Myometrial cell (primary cell): ENCODE measurements around the gene OR2H1. TPM values are rescaled to one million over a fixed set of nuclear protein-coding genes. Genes with fewer than 3 reads are reported as not detected.

Experiments
- total RNA-seq: library from RNA; depleted of rRNA; stranded (reverse); fragments of >200 nt; gene quantifications from 2 replicates; pipeline ENCODE4 v1.2.3, GENCODE V29; 2015

Gene OR2H1
- not detected in 2 replicates for total RNA-seq

GRCh38 chr6:29456971-29457370, at the start of gene OR2H1, which contains the start of gene OR11A1:
Gene OR2H1 (plus strand): TSS chr6:29457155. CDS start chr6:29461770, 4,615 bp downstream.
Gene OR11A1 (minus strand): TSS chr6:29457071. CDS start chr6:29427641, 29,430 bp downstream.

GRCh38 chr6:29414588-29414987, 42.4 kb upstream of the OR2H1 start, which contains the start of gene OR12D1:
Gene OR12D1 (plus strand): TSS chr6:29414928.

GRCh38 chr6:29439006-29439405, 17.9 kb upstream of the OR2H1 start, which contains the start of gene OR10C1:
Gene OR10C1 (plus strand): TSS chr6:29439306. CDS start chr6:29440016, 710 bp downstream.

GRCh38 chr6:29487660-29488059, 30.7 kb downstream of the OR2H1 start, which contains the start of gene MAS1L:
Gene MAS1L (minus strand): TSS chr6:29487956. CDS start chr6:29487902, 54 bp downstream.

Other genes starting within 250 kb of the OR2H1 start
- not detected in 2 replicates for gene OR14J1, start 155.5 kb upstream of the OR2H1 start, total RNA-seq
- not detected in 2 replicates for gene OR5V1, start 88.3 kb upstream of the OR2H1 start, total RNA-seq
- not detected in 2 replicates for gene OR12D3, start 81.9 kb upstream of the OR2H1 start, total RNA-seq
- gene OR12D2, start 61.5 kb upstream of the OR2H1 start, total RNA-seq = not detected in 2 replicates
- not detected in 2 replicates for gene OR12D1, start 42.2 kb upstream of the OR2H1 start, total RNA-seq
- not detected in 2 replicates for gene OR10C1, start 17.8 kb upstream of the OR2H1 start, total RNA-seq
- gene OR11A1, start 84 bp upstream of the OR2H1 start, total RNA-seq = not detected in 2 replicates
- gene MAS1L, start 30.8 kb downstream of the OR2H1 start, total RNA-seq = not detected in 2 replicates
- not detected in 2 replicates for gene UBD, start 102.6 kb downstream of the OR2H1 start, total RNA-seq
- gene OR2H2, start 128.0 kb downstream of the OR2H1 start, total RNA-seq = not detected in 2 replicates
- gene GABBR1, start 176.0 kb downstream of the OR2H1 start, total RNA-seq = 7.1 and 8.6 TPM in 2 replicates
- not detected in 2 replicates for gene MOG, start 199.9 kb downstream of the OR2H1 start, total RNA-seq
- gene ZFP57, start 224.0 kb downstream of the OR2H1 start, total RNA-seq = 0.58 TPM in 1 of 2 replicates, not detected in the other